Measurements from ENCODE around the gene PRSS58. TPM values are rescaled to one million over a fixed set of nuclear protein-coding genes. Genes with fewer than 3 reads are reported as not detected.
A peak's percentile ranks its signal among the peaks of the same experiment; 100 is the strongest.

PRSS58 gene
- total and polyA plus RNA-seq, 8 donors, result not detected

- 81 to 84% (median 83%) methylated on average over 10 of the region's 10 CpGs for WGBS, 5 donors
- Histone ChIP-seq H3K27me3 (no peaks in the 10 kb centered on the region), H3K36me3 (no peaks in the 10 kb centered on the region), H3K4me1 (no peaks in the 10 kb centered on the region), H3K9me3 (no peaks in the 10 kb centered on the region), H3K4me3 (no peak overlapping the region), H3K27ac (no peak overlapping the region)
- intact Hi-C loops (cut with DNase I; ENCODE audit: low total_unique reads), result no loop called here
- no peak for DNase-seq
- no peak for TF ChIP-seq CTCF (IDR thresholded peaks at IDR 0.05)
- no peak for TF ChIP-seq EP300 (IDR thresholded peaks at IDR 0.05)
- TF ChIP-seq POLR2AphosphoS5 (IDR thresholded peaks at IDR 0.05), result no peak
- TF ChIP-seq POLR2A (IDR thresholded peaks at IDR 0.05), result no peak
These were observed 14.0 kb downstream of the PRSS58 start for GRCh38 chr7:142243823-142244222.

- H3K36me3 ChIP-seq, result no peaks in the 10 kb centered on the region
- no peak for TF ChIP-seq EP300 (IDR thresholded peaks at IDR 0.05)
- TF ChIP-seq POLR2AphosphoS5 (IDR thresholded peaks at IDR 0.05), result no peak
- TF ChIP-seq CTCF (IDR thresholded peaks at IDR 0.05), result no peak
- TF ChIP-seq POLR2A (IDR thresholded peaks at IDR 0.05), result no peak
- H3K27me3 ChIP-seq, result no peaks in the 10 kb centered on the region
- intact Hi-C loops (cut with DNase I; ENCODE audit: low total_unique reads), result no loop called here
- 44 to 66% (median 61%) methylated on average over 4 of the region's 4 CpGs for WGBS, 5 donors
- H3K4me3 ChIP-seq, result no peak overlapping the region
- no peaks in the 10 kb centered on the region for H3K4me1 ChIP-seq
- no peak for DNase-seq
- no peak overlapping the region for H3K27ac ChIP-seq
- no peaks in the 10 kb centered on the region for H3K9me3 ChIP-seq
These were observed 17.3 kb downstream of the PRSS58 start for GRCh38 chr7:142240546-142240945.

- no peak for TF ChIP-seq CTCF (IDR thresholded peaks at IDR 0.05)
- no peak for TF ChIP-seq POLR2AphosphoS5 (IDR thresholded peaks at IDR 0.05)
- no peak for TF ChIP-seq EP300 (IDR thresholded peaks at IDR 0.05)
- no peak for TF ChIP-seq POLR2A (IDR thresholded peaks at IDR 0.05)
- Histone ChIP-seq H3K9me3 (no peaks in the 10 kb centered on the region), H3K36me3 (no peaks in the 10 kb centered on the region), H3K4me1 (no peaks in the 10 kb centered on the region), H3K4me3 (no peak overlapping the region), H3K27ac (no peak overlapping the region), H3K27me3 (peaks cover 0 to 21% (median 4%) of the 10 kb centered on the region in 3 donors)
- DNase-seq, result peak in 1 of 2 donors; percentile 18
- WGBS, 5 donors, result 29 to 47% (median 33%) methylated on average over 7 of the region's 7 CpGs
- intact Hi-C loops (cut with DNase I; ENCODE audit: low total_unique reads), result no loop called here
These were observed 26.1 kb downstream of the PRSS58 start for GRCh38 chr7:142231716-142232115.

- DNase-seq, result no peak
- H3K4me3 ChIP-seq, result no peak overlapping the region
- H3K9me3 ChIP-seq, result no peaks in the 10 kb centered on the region
- no peak for TF ChIP-seq CTCF (IDR thresholded peaks at IDR 0.05)
- no peak for TF ChIP-seq POLR2A (IDR thresholded peaks at IDR 0.05)
- TF ChIP-seq EP300 (IDR thresholded peaks at IDR 0.05), result no peak
- TF ChIP-seq POLR2AphosphoS5 (IDR thresholded peaks at IDR 0.05), result no peak
- H3K27ac ChIP-seq, result no peak overlapping the region
- intact Hi-C loops (cut with DNase I; ENCODE audit: low total_unique reads), result no loop called here
- H3K27me3 ChIP-seq, result peaks cover 0 to 17% (median 4%) of the 10 kb centered on the region in 3 donors
- H3K4me1 ChIP-seq, result no peaks in the 10 kb centered on the region
- H3K36me3 ChIP-seq, result no peaks in the 10 kb centered on the region
- 32 to 50% (median 43%) methylated on average over 1 of the region's 1 CpG for WGBS, 5 donors
These were observed 29.2 kb downstream of the PRSS58 start for GRCh38 chr7:142228537-142229104.

Small RNAs within 50 kb of the gene (small RNA-seq; reads per million reads assigned to genes)
- gene TRBV1, result 0 reads per million in 4 donors

Other genes starting within 250 kb of the PRSS58 start
- 1 to 10 TPM in 3 of 5 donors, not detected in 2; 1.1 to 2.9 (median 1.2) TPM for gene MGAM2, start 146.3 kb downstream of the PRSS58 start, total RNA-seq
- gene MGAM2, start 146.3 kb downstream of the PRSS58 start, polyA plus RNA-seq, result under 1 TPM in 2 of 3 donors, not detected in 1; 0.05 to 0.12 TPM